HG03520 (cell line): Measurements from ENCODE around the gene VPS13D.
"Not testable (repeated sequence)": the region's sequence is repeated elsewhere in the genome, so short reads cannot be mapped to it uniquely, and the experiment has no call there.

Experiments
- ATAC-seq: cut with Tn5 transposase; IDR thresholded peaks from one replicate; pipeline ENCODE4 v1.9.1; 2021; ENCODE audit warnings: mild to moderate bottlenecking, moderate library complexity; ENCODE audit not compliant: unreplicated experiment

VPS13D gene

DNA sequence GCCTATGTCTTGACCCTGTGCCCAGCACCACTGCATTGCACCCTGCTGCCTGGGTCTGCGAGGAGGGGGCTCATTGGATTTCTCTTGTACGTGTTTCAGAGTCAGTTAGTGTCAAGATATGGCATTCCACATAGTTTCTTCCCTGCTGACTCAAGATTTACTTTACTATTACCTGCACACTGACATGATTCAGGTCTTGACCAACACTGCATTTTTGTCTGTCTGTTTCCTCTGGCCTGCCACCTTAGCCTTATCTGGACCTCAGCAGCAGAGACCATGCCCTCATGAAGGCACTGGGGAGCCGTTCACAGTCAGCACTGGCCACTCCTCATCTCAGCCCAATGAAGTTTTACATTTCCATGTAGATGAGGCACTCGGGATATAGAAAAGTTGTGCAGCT, 232.8 kb downstream of the VPS13D start:
- ATAC-seq: no peak

DNA sequence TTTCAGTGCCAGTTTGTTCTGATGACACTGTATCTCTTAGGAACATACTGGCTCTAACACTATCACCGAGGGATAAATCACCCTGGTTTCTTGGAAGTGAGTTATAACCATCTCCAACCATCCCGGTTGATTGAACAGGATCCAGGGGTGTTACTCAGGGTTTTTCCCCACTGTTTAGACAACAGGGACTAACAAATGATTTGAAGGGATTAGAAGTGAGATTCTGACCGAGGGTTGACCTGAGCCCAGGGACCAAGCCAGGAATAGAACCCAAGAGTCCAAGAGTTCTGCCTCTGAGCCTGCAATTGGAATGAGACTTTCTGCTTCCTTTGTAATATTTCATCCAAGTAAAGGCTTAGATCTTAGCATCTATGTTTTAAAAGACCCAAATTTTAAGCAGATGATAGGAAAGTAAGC, 234.2 kb downstream of the VPS13D start:
- ATAC-seq: no peak

GRCh38 chr1:12464598-12465056, 234.8 kb downstream of the VPS13D start:
- ATAC-seq: no peak

DNA sequence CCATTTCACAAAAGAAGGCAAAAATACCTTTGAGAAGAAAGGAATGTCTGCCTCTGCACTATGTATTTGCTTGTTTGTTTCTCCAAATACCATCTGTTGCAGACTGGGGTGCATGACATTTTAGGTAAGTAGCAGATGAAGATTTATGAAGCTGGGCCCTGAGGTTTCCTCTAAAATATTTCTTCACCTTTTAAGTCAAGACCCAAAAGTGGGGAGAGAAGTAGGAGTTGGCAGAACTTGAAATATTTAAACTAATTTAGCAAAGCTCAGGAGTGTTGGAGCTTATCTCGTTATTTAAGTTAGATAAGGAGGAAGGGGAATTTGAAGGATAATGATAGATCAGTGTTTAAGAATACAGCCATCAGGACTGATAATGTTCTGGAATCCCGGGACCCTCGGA, 235.3 kb downstream of the VPS13D start:
- no peak for ATAC-seq

DNA sequence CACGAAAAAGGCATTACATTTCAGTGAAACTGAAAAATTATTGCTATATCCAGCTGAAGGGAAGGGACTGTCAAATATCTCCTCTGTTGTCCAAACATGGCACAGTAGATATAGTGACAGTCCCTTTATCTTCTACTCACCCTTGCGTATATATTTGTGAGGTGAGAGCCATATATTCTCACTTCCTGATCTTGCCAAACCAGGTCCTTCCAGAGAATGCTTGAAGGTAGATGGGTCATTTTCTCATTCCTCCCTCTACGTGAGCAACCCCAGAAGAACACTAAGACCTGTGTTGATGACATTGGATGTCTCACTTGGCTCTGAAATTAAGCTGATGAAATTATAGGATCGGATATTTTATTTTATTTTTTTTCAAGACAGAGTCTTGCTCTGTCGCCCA, 237.0 kb downstream of the VPS13D start:
- ATAC-seq: no peak

GRCh38 chr1:12467570-12468286, 237.9 kb downstream of the VPS13D start:
- ATAC-seq: no peak

GRCh38 chr1:12468323-12468722, 238.5 kb downstream of the VPS13D start:
- no peak for ATAC-seq

- ATAC-seq: no peak
These were observed 239.7 kb downstream of the VPS13D start for GRCh38 chr1:12469493-12469892.

GRCh38 chr1:12469990-12470389, 240.2 kb downstream of the VPS13D start:
- no peak for ATAC-seq

GRCh38 chr1:12470916-12471315, 241.1 kb downstream of the VPS13D start:
- not testable (repeated sequence) for ATAC-seq

- no peak for ATAC-seq
These were observed 242.4 kb downstream of the VPS13D start for GRCh38 chr1:12472156-12472797.

DNA sequence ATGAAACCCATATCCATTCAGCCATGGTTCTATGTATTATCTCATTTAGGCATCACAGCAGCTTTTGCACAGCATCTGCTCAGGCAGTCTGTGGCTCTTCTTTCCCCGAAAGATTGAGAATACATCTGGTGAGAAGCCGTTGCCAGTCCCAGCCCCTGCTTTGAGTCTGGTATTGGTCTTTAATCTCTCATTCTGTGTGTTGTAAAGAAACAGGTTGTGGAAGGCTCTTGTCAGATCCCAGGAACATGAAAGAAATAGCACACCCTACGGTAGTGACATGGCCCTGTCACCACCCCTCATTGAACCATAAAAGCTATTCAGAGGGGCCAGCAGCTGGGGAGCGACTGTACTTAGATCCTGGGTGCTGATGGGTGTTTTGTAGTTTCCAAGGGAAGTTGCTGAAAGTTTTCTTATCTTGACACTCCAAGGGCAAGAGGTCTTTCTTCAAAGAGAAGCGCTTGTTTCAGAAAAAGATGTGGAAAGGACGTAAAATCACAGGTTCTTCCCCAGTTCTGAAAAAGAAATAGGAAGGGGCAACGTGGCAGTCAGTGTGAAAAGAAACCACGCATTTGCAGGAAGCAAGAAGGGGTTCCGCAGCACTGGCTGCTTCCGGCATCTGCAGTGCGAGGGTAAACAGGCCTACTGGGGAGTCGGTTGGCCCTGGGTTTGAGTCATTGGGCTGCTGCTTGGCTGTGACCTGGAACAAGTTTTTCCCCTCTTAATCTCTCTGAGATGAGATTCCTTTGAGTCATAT, 243.1 kb downstream of the VPS13D start:
- ATAC-seq: no peak

DNA sequence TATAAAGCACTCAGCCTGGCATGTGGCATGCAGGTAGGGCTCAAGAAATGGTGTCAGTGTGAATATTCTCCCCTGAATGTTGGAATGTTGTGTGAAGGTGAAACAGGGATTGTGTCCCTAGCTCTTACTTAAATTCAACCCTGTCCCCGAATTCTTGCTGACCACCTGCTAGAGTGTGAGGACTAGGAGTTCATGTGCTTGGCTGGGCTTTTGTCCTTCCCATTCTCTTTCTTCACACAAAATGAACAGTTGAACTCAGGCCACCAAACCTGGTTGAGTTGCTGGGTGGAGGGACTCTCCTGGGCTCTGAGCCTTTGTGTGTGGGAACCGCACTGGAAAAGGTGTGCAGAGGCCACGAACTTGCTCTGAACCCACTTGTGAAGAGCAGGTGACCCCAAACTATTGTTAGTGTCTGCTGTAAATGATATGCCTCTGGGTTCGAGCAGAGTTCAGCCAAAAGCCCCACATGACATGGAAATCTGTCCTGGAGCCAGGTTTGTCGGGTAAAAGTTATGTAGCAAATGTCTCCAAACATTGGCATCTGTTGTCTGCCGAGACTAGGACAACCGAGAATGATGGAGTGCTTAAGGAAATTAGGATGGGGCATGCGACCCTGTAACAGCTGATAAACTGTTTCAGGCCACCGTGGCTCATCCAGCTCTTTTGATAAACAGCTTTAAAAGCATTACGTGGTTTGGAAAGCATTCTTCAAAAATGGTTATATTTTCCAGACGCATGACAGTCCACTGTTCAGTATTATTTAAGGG, 243.9 kb downstream of the VPS13D start:
- ATAC-seq: no peak

DNA sequence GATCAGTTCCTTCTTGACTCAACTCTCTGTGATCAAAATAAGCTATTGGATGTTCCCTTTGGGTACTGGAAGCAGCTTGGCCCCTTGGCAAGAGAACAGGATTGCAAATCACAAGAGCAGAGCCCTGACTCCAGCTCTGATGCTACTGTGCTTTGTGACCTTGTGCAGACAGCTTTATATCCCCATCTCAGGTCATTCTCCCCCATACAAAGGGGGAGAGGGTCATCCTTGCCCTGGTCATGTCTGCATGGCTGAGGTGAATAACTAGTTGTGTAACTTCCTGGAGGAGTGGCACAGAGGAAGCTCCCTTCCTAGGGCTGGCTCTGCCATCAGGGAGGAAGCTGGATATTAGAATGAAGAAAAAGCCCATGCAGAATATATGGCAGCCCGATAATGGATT, 245.3 kb downstream of the VPS13D start:
- ATAC-seq: no peak

GRCh38 chr1:12475530-12475934, 245.7 kb downstream of the VPS13D start:
- no peak for ATAC-seq

GRCh38 chr1:12475947-12476346, 246.1 kb downstream of the VPS13D start:
- ATAC-seq: no peak

GRCh38 chr1:12477314-12477713, 247.5 kb downstream of the VPS13D start:
- no peak for ATAC-seq

- no peak for ATAC-seq
These were observed 248.2 kb downstream of the VPS13D start for GRCh38 chr1:12477936-12478611.

DNA sequence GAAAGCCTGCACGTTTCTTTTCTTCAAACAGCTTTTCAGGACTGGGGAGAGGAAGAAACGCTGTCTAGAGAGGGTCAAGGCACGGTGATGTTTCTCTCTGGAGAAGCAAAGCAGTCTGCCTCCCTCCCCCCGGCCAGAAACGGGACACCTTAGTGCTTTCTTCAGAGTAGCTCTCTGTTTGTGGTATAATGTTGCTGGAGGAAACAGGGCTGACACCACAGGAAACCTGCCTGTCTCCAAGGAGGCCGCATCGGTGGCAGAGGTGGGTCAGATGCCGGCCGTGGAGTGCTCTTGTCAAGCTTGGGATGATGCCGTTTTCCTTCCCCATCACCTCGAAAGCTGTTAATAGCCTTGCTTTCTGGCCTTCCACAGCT, 248.8 kb downstream of the VPS13D start:
- ATAC-seq: no peak

GRCh38 chr1:12479311-12479710, 249.5 kb downstream of the VPS13D start:
- ATAC-seq: no peak

DNA sequence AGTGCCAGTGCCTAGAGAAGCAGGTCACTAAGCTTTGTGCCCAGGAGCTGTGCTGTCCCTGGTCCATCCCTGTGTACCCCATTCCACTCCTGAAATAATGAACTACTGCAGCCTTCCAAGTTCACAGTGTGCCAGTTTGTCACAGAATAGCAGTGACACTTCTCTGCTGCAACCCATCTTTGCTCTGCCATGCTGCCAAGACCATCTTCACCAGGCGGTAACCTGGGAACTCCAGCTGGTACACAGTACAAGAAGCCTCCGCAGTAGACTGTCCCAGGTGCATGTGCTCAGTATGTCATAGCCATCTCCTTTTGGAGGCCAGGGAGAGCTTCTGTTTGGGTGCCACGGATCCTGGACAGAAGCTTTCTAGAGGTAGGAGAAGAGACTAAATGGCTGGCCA, 250.2 kb downstream of the VPS13D start:
- ATAC-seq: no peak
